ENCODE measurements around the gene PRKD1.

DNA sequence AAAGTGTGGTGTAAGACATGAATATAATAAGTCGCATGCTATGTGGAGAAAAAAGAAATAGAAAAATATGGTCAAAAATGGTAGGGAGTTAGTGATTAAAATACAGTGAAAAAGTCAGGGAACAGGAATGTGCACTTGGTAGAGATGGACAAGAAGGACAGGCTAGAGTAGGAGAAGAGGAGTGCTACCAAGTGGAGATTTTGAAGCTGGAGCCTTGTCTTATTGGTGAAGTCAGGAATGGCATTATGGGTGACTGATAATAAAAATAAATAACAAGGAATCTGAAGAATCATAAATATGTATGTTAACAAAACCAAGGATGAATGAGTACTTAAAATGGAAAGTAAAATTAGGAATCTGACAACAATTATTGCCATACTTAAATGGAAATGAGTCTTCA is 204.8 kb downstream of the PRKD1 start:
- TF ChIP-seq CTCF (conservative IDR thresholded peaks at IDR 0.05; ENCODE audit: low read depth, low read length) (no peak), EZH2 (IDR thresholded peaks at IDR 0.05; ENCODE audit: low read length, unreplicated experiment) (no peak), EZH2phosphoT487 (IDR thresholded peaks at IDR 0.05; ENCODE audit: borderline replicate concordance, low read length) (no peak)
